Stimulated activated memory B cell treated with anti-CD40 and anti-IgM and Interleukin-4, amounts not matched to agents 10 μg/mL and 1 μg/mL and 100 μg/mL, for 72 hours (primary cell): ENCODE measurements around the gene STK10.

Experiments used
- ATAC-seq: fragments of 150-1000 bp; cut with Tn5 transposase; 2 replicates; pipeline ENCODE4 v1.10.0; 2021
- H3K27ac Mint-ChIP-seq: one replicate; pipeline ENCODE4 v1.8.0; 2022; ENCODE audit warnings: mild to moderate bottlenecking, mixed read lengths
- H3K27me3 Mint-ChIP-seq: one replicate; pipeline ENCODE4 v1.8.0; 2022; ENCODE audit warnings: mixed read lengths
- H3K36me3 Mint-ChIP-seq: one replicate; pipeline ENCODE4 v1.8.0; 2022; ENCODE audit warnings: mixed read lengths
- H3K4me1 Mint-ChIP-seq: one replicate; pipeline ENCODE4 v1.8.0; 2022; ENCODE audit warnings: mixed read lengths
- H3K4me3 Mint-ChIP-seq: one replicate; pipeline ENCODE4 v1.8.0; 2022; ENCODE audit warnings: mild to moderate bottlenecking, moderate library complexity, mixed read lengths
- H3K9me3 Mint-ChIP-seq: one replicate; pipeline ENCODE4 v1.8.0; 2022; ENCODE audit warnings: mixed read lengths

The STK10 gene

DNA sequence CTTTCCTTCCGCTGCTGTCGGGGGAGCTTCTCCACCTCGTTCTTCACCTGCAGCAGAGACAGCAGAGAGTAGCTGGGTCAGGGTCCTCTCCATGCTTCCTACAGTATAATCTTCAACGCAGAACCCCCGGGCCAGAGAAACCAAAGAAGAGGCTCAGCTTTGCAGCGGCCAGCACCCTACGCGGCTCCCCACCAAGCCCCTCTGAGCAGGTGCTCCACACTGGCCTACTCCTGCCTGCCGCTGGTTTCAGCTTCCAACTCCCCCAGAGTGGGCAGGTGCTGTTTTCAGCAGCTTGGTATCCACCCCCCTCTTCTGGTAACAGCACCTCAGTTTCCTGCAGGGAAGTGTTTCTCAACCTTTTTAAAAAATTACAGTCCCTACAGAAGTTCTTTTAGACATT is 123.3 kb downstream of the STK10 start:
- H3K36me3 Mint-ChIP-seq: peaks cover 92% of the 10 kb centered on the region
- H3K4me1 Mint-ChIP-seq: peaks cover 36% of the 10 kb centered on the region
- ATAC-seq: no peak
- peak overlapping the region; percentile 51 for H3K27ac Mint-ChIP-seq
- H3K4me3 Mint-ChIP-seq: no peak overlapping the region
- H3K9me3 Mint-ChIP-seq: no peaks in the 10 kb centered on the region
- no peaks in the 10 kb centered on the region for H3K27me3 Mint-ChIP-seq

DNA sequence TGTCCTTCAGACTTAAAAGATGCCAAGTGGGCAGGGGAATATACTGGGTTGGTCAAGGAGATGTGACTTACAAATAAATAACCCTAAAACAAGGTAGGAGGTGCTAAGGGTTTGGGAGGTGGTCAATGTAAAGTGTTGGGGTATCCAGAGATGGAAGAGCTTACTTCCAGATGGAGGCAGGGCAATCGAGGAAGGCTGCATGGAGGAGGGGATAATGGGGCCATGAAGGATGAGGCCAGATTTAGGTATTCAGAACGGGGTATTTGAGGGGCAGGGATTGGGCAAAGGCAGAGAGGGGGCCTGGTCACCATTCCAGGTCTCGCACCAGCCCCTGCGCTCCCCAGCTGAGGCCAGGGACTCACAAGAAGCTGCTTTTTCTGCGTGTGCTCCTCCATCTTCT is 123.7 kb downstream of the STK10 start:
- no peak for ATAC-seq
- H3K9me3 Mint-ChIP-seq: no peaks in the 10 kb centered on the region
- no peak overlapping the region for H3K4me3 Mint-ChIP-seq
- H3K27me3 Mint-ChIP-seq: no peaks in the 10 kb centered on the region
- peaks cover 92% of the 10 kb centered on the region for H3K36me3 Mint-ChIP-seq
- H3K27ac Mint-ChIP-seq: peak overlapping the region; percentile 51
- peaks cover 35% of the 10 kb centered on the region for H3K4me1 Mint-ChIP-seq

DNA sequence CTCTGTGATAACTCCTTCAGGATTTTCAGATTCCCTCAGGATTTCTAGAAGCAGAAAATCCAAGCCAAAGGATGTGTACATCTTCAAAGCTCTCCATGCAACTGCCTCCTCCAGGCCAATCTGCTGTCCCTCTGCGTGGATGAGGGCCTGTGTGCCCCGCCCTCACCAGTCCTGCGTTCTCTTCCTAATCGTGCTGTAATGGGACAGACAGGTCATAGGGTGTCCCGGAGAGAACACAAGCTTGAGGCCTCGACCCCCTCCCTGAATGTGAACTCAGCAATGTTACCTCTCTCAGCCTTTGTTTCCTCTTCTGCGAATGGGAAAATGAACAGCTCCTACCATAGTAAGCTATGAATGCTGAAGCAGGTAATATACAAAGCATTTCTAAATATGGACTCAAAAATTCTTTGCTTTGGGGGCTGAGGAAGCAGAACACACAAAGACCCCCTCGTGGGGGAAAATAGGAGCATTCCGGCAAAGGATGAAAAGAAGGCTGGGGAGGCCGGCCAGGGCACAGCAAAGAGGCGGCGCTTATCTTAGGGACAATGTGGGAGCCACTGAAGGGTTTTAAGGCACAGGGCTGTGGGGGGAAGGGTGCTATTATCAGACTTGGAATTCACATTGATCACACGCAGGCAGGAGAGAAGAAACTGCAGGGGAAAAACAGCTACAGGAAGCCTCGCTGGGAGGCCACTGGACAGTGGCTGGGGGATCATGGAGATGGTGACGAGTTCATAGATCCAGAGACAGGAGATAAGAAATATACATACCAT is 124.4 kb downstream of the STK10 start:
- peak overlapping the region; percentile 51 for H3K27ac Mint-ChIP-seq
- H3K4me3 Mint-ChIP-seq: no peak overlapping the region
- peaks cover 86% of the 10 kb centered on the region for H3K36me3 Mint-ChIP-seq
- no peaks in the 10 kb centered on the region for H3K9me3 Mint-ChIP-seq
- no peak for ATAC-seq
- H3K4me1 Mint-ChIP-seq: peaks cover 28% of the 10 kb centered on the region
- no peaks in the 10 kb centered on the region for H3K27me3 Mint-ChIP-seq

DNA sequence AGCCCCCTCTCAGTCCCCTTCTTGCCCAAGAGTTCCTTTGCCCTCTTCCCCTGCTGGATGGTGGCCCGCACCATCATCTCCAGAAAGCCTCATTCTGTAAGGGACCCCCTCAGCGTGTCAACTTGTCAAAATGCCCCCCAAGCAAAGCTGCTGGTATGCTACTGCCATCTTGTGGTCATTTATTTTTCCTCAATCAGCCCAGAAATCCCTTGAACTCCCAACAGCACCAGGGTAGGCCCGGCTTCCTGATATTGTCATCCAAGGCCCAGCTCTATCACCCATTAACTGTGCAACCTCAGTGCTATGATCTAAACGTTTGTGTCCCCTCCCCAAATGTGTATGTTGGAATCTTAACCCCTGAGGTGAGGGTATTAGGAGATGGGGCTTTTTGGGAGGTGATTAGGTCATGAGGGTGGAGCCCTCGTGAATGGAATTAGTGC is 128.3 kb downstream of the STK10 start:
- no peaks in the 10 kb centered on the region for H3K27me3 Mint-ChIP-seq
- peaks cover 81% of the 10 kb centered on the region for H3K36me3 Mint-ChIP-seq
- H3K9me3 Mint-ChIP-seq: no peaks in the 10 kb centered on the region
- peak overlapping the region; percentile 21 for H3K27ac Mint-ChIP-seq
- H3K4me3 Mint-ChIP-seq: no peak overlapping the region
- H3K4me1 Mint-ChIP-seq: no peaks in the 10 kb centered on the region
- no peak for ATAC-seq

DNA sequence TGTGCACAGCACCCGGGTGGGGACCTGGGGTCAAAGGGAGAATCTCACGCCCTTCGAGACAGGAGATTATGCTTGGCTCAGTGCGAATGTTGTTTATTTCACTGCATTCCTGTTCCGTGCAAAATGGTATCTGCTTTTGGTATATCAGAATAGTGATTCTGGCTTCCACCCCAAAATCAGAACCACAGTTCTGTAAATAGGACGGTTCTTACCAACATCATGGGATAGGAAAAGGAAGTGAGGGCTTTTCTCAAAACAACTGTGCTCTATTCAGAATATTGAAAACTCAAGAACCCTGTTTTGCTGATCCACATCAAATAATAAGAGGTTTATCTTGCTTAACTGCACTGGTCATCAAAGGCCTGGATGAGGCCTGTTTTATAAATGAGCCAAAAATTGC is 129.9 kb downstream of the STK10 start:
- Mint-ChIP-seq H3K36me3 (peaks cover 80% of the 10 kb centered on the region), H3K27me3 (no peaks in the 10 kb centered on the region), H3K4me1 (no peaks in the 10 kb centered on the region), H3K27ac (no peak overlapping the region), H3K9me3 (no peaks in the 10 kb centered on the region), H3K4me3 (no peak overlapping the region)
- ATAC-seq: no peak

DNA sequence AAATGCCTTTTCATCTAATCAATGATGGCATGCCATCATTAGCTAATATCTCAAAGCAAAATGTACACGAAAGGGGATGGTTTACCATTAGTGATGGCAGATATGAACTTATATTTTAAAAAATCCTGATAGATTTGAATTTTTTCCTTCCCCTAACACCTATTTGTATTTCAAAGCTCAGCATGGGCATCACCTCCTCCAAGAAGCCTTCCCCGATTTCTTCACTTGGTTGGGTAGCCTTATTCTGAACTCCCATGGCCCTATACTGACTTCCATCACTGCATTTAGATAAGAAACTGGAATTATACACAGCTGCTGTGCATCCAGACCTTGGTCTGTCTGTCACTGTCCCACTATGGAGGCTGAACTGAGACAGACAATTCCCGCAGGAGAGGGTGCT is 132.0 kb downstream of the STK10 start:
- Mint-ChIP-seq H3K9me3 (no peaks in the 10 kb centered on the region), H3K27me3 (no peaks in the 10 kb centered on the region), H3K36me3 (peaks cover 71% of the 10 kb centered on the region), H3K4me1 (no peaks in the 10 kb centered on the region), H3K27ac (peak overlapping the region; percentile 46), H3K4me3 (no peak overlapping the region)
- ATAC-seq: no peak

DNA sequence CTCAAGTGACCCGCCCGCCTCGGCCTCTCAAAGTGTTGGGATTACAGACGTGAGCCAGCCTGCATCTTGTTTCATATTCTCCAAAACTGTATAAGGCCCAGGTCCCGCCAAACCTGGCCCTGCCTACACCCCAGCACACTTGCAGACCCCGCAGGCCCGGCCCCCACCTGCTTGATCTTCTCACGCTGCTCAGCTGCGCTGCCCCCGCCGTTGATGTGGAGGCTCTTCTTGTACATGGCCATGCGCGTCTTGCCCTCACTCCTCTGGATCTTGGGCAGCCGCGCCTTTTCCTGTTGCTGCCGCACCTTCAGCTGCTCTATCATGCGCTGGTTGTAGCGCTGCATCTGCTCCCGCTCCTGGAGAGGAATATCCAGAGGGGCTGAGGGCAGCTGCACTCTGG is 132.6 kb downstream of the STK10 start:
- no peaks in the 10 kb centered on the region for H3K9me3 Mint-ChIP-seq
- H3K27ac Mint-ChIP-seq: peak overlapping the region; percentile 46
- no peaks in the 10 kb centered on the region for H3K4me1 Mint-ChIP-seq
- no peak for ATAC-seq
- no peak overlapping the region for H3K4me3 Mint-ChIP-seq
- H3K27me3 Mint-ChIP-seq: no peaks in the 10 kb centered on the region
- peaks cover 70% of the 10 kb centered on the region for H3K36me3 Mint-ChIP-seq

DNA sequence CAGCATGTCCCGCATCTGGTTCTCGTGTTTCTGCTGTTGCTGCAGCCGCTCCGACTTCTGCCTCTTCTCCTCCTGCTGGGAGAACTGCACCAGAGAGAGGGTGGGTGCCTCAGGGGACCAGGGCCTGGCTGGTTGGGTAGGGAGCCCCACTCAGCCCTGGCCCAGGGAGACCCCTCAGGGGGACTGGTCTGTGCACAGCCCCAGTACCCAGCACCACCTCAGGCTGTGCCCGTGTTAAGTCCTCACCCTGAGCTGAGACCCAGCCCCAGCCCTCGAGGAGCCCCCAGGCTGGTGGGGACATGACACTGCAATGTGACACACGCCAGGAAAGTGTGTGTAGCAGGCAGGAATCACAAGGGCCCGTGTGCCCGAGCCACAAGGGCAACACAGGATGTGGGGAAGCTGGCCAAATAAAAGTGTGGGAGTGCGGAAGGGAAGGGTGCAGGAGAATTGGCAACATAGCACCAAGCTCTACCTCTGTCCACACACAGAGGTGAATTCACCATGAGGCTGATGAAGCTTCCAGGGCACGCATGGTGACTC is 133.3 kb downstream of the STK10 start:
- H3K36me3 Mint-ChIP-seq: peaks cover 63% of the 10 kb centered on the region

DNA sequence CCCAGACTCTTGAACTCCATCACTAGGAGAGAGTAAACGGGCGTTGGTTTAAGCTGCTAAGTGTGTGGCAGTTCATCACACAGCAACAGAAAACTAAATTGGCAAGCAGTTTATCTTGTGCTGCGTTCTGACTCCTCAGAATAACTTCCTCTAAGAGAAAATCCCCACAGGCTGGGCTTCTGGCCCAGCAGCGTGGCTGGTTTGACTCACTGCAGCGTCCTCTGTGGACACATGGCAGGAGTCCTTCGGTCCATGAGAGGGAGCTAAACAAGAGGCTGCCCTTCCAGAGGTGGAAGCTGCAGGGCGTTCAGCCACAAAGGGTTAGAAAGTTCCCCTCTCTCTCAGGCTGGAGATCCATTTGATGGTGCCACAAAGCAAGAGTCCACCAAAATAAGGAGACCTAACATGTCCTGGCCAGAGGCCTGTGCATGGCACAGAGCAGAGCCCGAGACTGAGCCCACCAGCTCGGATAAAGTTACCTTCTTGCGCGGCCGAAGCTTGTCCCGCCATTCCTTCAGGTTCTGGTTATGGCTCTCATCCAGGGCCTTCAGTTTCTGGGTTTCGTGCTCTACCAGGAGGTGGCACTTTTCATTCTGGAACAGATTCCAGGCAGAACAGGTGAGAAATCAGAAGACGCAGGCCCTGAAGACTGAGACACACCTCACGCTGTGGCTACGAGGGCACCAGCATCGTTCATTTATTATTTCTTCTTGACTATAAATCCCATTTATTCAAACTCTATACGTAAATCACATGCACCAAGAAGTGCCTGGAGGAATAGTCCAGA is 135.4 kb downstream of the STK10 start:
- Mint-ChIP-seq H3K9me3 (no peaks in the 10 kb centered on the region), H3K27ac (no peak overlapping the region), H3K36me3 (peaks cover 71% of the 10 kb centered on the region), H3K27me3 (no peaks in the 10 kb centered on the region), H3K4me3 (no peak overlapping the region), H3K4me1 (peaks cover 10% of the 10 kb centered on the region)
- ATAC-seq: no peak

More for the DNA sequence above, 133.3 kb downstream of the STK10 start:
- Mint-ChIP-seq H3K4me1 (no peaks in the 10 kb centered on the region), H3K27me3 (no peaks in the 10 kb centered on the region), H3K9me3 (no peaks in the 10 kb centered on the region), H3K27ac (no peak overlapping the region), H3K4me3 (no peak overlapping the region)
- no peak for ATAC-seq

DNA sequence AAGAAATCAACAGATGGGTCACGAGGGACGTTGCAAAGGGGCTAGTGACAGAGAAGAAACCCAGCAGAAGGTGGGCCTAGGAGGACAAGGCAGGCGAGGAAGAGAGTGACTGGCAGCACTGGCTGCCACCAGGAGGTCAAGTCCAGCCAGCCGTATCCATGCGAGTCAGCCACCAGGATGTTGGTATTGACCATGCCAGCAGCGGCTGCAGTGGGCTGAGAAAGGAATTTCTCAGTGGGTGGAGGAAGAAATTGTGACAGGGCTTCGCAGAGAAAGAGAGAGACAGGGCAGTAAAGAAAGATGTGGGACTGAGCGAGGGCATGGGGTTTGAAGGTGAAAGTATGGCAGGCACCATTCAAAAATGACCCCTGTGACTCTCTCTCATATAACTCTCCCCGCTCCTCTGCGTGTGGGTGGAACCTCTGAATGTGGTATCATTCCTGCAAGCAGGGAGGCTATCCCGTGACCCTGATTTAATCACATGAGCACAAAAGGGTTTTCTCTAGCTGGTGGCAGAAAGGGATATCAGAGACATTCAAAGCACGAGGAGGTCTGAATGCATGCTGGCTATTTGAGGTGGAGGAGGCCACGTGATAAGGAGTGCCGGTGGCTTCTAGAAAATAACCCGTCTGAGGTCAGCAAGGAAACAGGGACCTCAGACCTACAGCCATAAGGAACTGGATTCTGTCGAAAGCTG is 136.2 kb downstream of the STK10 start:
- H3K27ac Mint-ChIP-seq: no peak overlapping the region
- H3K36me3 Mint-ChIP-seq: peaks cover 62% of the 10 kb centered on the region
- H3K4me1 Mint-ChIP-seq: peaks cover 10% of the 10 kb centered on the region
- H3K9me3 Mint-ChIP-seq: no peaks in the 10 kb centered on the region
- no peak for ATAC-seq
- no peak overlapping the region for H3K4me3 Mint-ChIP-seq
- no peaks in the 10 kb centered on the region for H3K27me3 Mint-ChIP-seq

DNA sequence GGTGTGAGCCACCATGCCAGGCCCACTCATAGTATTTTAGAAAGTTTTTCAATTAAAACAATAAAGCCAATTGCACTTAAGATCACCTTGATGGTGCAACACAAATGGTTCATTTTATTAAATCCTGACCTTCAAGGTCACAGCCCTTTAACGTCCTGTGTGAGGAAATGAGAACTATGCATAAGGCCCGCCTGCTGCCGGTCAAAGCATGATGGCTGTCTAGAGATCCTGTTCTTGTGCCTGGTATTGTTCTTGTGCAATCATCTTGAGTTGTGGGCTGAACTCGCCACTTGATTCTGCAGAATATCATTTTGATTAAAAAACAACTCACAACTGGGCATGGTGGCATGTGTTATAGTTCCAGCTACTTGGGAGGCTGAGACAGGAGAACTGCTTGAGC is 137.9 kb downstream of the STK10 start:
- Mint-ChIP-seq H3K27ac (no peak overlapping the region), H3K27me3 (no peaks in the 10 kb centered on the region), H3K9me3 (no peaks in the 10 kb centered on the region), H3K4me3 (no peak overlapping the region), H3K36me3 (peaks cover 49% of the 10 kb centered on the region), H3K4me1 (peaks cover 13% of the 10 kb centered on the region)
- no peak for ATAC-seq

DNA sequence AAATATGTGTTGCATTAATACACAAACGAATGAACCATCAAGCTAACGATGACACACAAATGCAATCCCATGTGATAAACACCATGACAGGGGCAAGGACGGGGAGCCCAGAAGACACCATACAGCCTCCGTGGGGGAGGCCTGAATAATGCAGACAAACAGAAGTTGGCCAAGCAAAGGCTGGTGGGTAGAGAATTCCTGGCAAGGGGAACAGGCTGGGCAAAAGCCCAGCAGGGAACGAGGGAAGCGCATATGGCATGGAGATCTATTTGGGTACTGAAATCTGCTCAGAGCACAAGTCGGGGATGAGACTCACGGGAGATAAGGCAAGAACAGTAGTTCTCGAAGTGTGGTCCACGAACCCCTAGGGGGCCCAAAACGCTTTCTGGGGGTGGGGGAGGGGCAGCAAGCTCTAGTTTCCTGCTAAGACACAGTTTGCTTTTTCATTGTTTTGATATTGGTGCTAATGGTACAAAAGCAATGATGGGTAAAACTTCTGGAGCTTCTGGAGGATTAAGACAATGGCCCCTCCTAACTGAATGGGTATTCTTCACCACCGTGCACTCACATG is 138.7 kb downstream of the STK10 start:
- Mint-ChIP-seq H3K27me3 (no peaks in the 10 kb centered on the region), H3K36me3 (peaks cover 52% of the 10 kb centered on the region), H3K4me3 (no peak overlapping the region), H3K9me3 (no peaks in the 10 kb centered on the region), H3K27ac (no peak overlapping the region), H3K4me1 (peaks cover 16% of the 10 kb centered on the region)
- ATAC-seq: no peak

DNA sequence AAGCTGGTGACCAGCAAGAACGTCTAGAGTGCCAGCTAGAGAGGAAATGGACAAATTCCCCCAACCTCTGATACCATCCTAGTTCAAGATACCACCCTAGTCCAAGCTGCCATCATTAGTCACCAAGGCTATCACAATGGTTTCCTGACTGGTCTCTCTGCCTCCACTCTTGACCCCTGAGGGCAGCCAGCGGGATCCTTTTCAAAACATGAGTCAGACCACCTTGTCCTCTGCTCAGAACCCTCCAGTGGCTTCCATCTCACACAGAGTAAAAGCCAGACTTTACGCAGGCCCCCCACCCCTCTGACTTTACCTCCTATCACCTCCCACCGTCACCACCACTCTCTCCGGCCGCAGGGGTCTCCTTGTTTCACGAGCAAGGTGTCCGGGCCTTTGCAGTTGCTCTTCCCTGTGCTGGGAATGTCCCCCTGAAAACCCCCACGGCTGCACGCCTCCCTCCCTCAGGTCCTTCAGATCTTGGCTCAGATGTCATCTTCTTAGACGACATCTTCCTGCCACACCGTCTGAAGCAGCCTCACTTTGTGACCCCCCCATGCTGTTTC is 139.4 kb downstream of the STK10 start:
- H3K4me1 Mint-ChIP-seq: peaks cover 16% of the 10 kb centered on the region
- peaks cover 50% of the 10 kb centered on the region for H3K36me3 Mint-ChIP-seq
- ATAC-seq: no peak
- H3K27me3 Mint-ChIP-seq: no peaks in the 10 kb centered on the region
- no peaks in the 10 kb centered on the region for H3K9me3 Mint-ChIP-seq
- H3K4me3 Mint-ChIP-seq: no peak overlapping the region
- H3K27ac Mint-ChIP-seq: no peak overlapping the region

DNA sequence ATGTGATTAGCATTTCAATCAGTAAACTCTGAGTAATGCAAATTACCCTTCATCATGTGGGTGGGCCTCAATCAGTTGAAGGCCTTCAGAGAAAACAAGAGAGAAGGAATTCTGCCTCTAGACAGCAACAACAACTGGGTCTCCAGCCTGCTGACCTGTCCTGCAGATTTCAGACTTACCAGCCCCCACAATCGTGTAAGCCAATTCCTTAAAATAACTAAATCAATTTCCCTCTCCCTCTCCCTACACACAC is 139.9 kb downstream of the STK10 start:
- no peak overlapping the region for H3K27ac Mint-ChIP-seq
- no peak overlapping the region for H3K4me3 Mint-ChIP-seq
- no peaks in the 10 kb centered on the region for H3K27me3 Mint-ChIP-seq
- H3K4me1 Mint-ChIP-seq: peaks cover 16% of the 10 kb centered on the region
- peaks cover 46% of the 10 kb centered on the region for H3K36me3 Mint-ChIP-seq
- H3K9me3 Mint-ChIP-seq: no peaks in the 10 kb centered on the region
- no peak for ATAC-seq

DNA sequence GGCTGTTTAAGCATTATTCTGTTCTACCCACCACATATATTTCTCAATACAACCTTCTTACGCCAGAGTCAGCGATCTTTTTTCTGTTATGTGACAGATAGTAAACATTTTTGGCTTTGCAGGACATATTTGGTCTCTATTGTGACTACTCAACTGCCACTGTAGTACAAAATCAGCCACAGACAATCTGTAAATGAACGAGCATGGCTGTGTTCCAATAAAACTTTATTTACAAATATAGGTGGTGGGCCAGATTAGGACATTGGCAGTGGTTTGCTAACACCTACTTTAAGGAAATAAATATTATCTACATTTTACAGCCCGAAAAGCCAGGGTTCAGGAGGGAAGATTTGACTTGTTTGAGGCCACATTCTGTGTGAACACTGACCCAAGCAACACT is 141.4 kb downstream of the STK10 start:
- Mint-ChIP-seq H3K9me3 (no peaks in the 10 kb centered on the region), H3K27ac (peak overlapping the region; percentile 51), H3K36me3 (peaks cover 41% of the 10 kb centered on the region), H3K4me1 (peaks cover 16% of the 10 kb centered on the region), H3K4me3 (no peak overlapping the region), H3K27me3 (no peaks in the 10 kb centered on the region)
- no peak for ATAC-seq
